Measurements from ENCODE around the gene MSX1.
"Not testable (repeated sequence)": the region's sequence is repeated elsewhere in the genome, so short reads cannot be mapped to it uniquely, and the experiment has no call there.

MSX1 gene

GRCh38 chr4:4820261-4820660 is 39.2 kb upstream of the MSX1 start:
- TF ChIP-seq, protein P1, sequence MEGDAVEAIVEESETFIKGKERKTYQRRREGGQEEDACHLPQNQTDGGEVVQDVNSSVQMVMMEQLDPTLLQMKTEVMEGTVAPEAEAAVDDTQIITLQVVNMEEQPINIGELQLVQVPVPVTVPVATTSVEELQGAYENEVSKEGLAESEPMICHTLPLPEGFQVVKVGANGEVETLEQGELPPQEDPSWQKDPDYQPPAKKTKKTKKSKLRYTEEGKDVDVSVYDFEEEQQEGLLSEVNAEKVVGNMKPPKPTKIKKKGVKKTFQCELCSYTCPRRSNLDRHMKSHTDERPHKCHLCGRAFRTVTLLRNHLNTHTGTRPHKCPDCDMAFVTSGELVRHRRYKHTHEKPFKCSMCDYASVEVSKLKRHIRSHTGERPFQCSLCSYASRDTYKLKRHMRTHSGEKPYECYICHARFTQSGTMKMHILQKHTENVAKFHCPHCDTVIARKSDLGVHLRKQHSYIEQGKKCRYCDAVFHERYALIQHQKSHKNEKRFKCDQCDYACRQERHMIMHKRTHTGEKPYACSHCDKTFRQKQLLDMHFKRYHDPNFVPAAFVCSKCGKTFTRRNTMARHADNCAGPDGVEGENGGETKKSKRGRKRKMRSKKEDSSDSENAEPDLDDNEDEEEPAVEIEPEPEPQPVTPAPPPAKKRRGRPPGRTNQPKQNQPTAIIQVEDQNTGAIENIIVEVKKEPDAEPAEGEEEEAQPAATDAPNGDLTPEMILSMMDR (IDR thresholded peaks at IDR 0.05; ENCODE audit: borderline replicate concordance, insufficient read depth, low read depth, low read length): no peak
- H3K4me3 ChIP-seq (ENCODE audit: low read depth, low read length): no peak overlapping the region

GRCh38 chr4:4820739-4821138 is 38.7 kb upstream of the MSX1 start:
- TF ChIP-seq, protein P1 (IDR thresholded peaks at IDR 0.05; ENCODE audit: borderline replicate concordance, insufficient read depth, low read depth, low read length): no peak
- H3K4me3 ChIP-seq (ENCODE audit: low read depth, low read length): no peak overlapping the region

- no peak overlapping the region for H3K4me3 ChIP-seq (ENCODE audit: low read depth, low read length)
- TF ChIP-seq, protein P1 (IDR thresholded peaks at IDR 0.05; ENCODE audit: borderline replicate concordance, insufficient read depth, low read depth, low read length): no peak
These were observed 37.9 kb upstream of the MSX1 start for GRCh38 chr4:4821577-4821976.

DNA sequence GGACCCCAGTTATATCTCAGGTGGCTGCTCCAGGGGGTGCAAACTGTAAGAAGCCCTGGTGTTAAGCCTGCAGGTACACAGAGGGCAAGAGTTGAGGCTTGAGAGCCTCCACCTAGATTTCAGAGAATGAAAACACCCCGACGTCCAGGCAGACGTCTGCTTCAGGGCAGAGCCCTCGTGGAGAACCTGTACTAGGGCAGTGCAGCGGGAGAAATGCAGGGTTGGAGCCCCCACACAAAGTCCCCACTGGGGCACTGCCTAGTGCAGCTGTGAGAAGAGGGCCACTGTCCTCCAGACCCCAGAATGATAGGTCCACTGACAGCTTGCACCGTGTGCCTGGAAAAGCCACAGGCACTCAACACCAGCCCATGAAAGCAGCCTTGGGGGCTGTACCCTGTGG is 37.2 kb upstream of the MSX1 start:
- not testable (repeated sequence) for H3K4me3 ChIP-seq (ENCODE audit: low read depth, low read length)

GRCh38 chr4:4823621-4824162 is 35.8 kb upstream of the MSX1 start:
- TF ChIP-seq, protein P1 (IDR thresholded peaks at IDR 0.05; ENCODE audit: borderline replicate concordance, insufficient read depth, low read depth, low read length): no peak
- no peak overlapping the region for H3K4me3 ChIP-seq (ENCODE audit: low read depth, low read length)

DNA sequence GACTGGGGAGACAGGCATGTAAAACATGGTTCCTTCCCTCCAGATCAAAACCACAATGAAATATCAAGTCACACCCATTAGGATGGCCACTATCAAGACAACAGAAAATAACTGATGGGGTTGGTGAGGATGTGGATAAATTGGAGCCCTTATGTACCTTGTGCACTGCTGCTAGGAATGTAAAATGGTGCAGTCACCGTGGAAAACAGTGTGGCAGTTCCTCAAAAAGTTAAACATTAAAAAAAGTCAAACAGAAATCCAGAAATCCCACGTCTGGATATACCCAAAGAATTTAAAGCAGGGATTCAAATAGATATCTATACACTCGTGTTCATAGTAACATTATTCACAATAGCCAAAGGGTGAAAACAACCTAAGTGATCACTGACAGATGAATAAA is 35.2 kb upstream of the MSX1 start:
- H3K4me3 ChIP-seq (ENCODE audit: low read depth, low read length): no peak overlapping the region
- TF ChIP-seq, protein P1 (IDR thresholded peaks at IDR 0.05; ENCODE audit: borderline replicate concordance, insufficient read depth, low read depth, low read length): no peak

GRCh38 chr4:4825431-4825830 is 34.0 kb upstream of the MSX1 start:
- TF ChIP-seq, protein P1 (IDR thresholded peaks at IDR 0.05; ENCODE audit: borderline replicate concordance, insufficient read depth, low read depth, low read length): no peak
- H3K4me3 ChIP-seq (ENCODE audit: low read depth, low read length): no peak overlapping the region

- TF ChIP-seq, protein P1 (IDR thresholded peaks at IDR 0.05; ENCODE audit: borderline replicate concordance, insufficient read depth, low read depth, low read length): no peak
- no peak overlapping the region for H3K4me3 ChIP-seq (ENCODE audit: low read depth, low read length)
These were observed 29.6 kb upstream of the MSX1 start for GRCh38 chr4:4829837-4830236.

Data from GM12875 (cell line).